Gastrocnemius medialis (tissue), 4 donors: ENCODE measurements around the gene ECHDC3.

Source experiments
- CTCF ChIP-seq, 5 experiments: fragments of 450-650 bp in 3 of 5; fragments of 200-600 bp in 2 of 5; sonication (generic) in 2 of 5; IDR thresholded peaks in 4 of 5; conservative IDR thresholded peaks in 1 of 5; 1 replicate in 4 of 5; 2 replicates in 1 of 5; pipeline ENCODE4 v1.5.1; 2016 to 2019; ENCODE audit warnings: antibody characterized with exemption in 5 of 5, mild to moderate bottlenecking in 3 of 5, moderate library complexity in 3 of 5
- POLR2A ChIP-seq, 2 donors: fragments of 450-650 bp; IDR thresholded peaks; one replicate each; pipeline ENCODE4 v1.6.1; 2017; ENCODE audit warnings: antibody characterized with exemption in 2 of 2, mild to moderate bottlenecking in 2 of 2, moderate library complexity in 2 of 2

GRCh38 chr10:11746883-11747539, 4.8 kb downstream of the ECHDC3 start:
- no peak for TF ChIP-seq CTCF (IDR thresholded peaks at IDR 0.05 in 4 of 5, conservative IDR thresholded peaks at IDR 0.05 in 1 of 5)
- TF ChIP-seq POLR2A (IDR thresholded peaks at IDR 0.05) = peak; percentile 42 to 69
